ENCODE data around the gene SUCLG2. TPM values are rescaled to one million over a fixed set of nuclear protein-coding genes. Genes with fewer than 3 reads are reported as not detected.

SUCLG2 gene
- total RNA-seq, 5 donors from 2014 or later (not counting 1 experiment from before 2014, with no cell fraction given), result 45.6 to 65.9 (median 49.5) TPM

DNA sequence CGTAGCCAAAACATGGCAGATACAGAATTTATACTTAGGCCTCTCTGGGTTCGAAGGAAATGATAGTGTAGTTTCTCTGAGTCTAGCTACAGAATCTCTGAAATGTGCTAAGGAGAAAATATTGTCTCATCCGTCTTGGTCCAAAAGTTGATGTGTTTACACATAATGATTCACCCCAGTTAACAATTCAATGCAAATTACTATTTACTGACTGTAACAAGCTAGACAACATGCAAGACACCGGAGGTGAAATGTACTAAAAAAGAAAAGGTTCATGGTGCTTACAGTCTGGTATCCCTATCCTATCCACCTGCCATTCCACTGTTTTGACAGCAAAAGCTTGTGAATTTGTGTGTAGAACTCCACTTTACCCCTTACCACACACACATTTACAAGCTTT, 146.8 kb downstream of the SUCLG2 start:
- no peaks in the 10 kb centered on the region for H3K9me3 ChIP-seq
- H3K36me3 ChIP-seq (ENCODE audit: control insufficient read depth in 2 of 2, extremely low read depth in 1 of 2, insufficient read depth in 1 of 2, low read length in 1 of 2), result peaks cover 0 to 33% of the 10 kb centered on the region in 2 donors
- no peaks in the 10 kb centered on the region for H3K9me3 Mint-ChIP-seq
- H3K27me3 ChIP-seq (replicated peaks in 1 of 2; ENCODE audit: control insufficient read depth in 2 of 2, extremely low read depth in 1 of 2, insufficient read depth in 2 of 2, low read length in 1 of 2), result no peaks in the 10 kb centered on the region
- H3K27ac ChIP-seq (ENCODE audit: low read length), result no peak overlapping the region
- H3K27me3 Mint-ChIP-seq, result no peaks in the 10 kb centered on the region
- ChIA-PET POLR2A (interaction anchor here (0.5 to 0.6 kb wide), 3 partner anchors 14 to 310 kb away, joined by 3 to 6 read pairs (median 3); no protein-coding TSS in a partner anchor), CTCF (interaction anchor here (0.6 to 0.7 kb wide), 2 partner anchors 232 to 315 kb away, joined by 3 to 8 read pairs; no protein-coding TSS in a partner anchor)
- H3K27ac Mint-ChIP-seq, result no peak overlapping the region
- DNase-seq (no peak), ATAC-seq (replicated peaks in 1 of 4) (no peak)
- H3K4me1 Mint-ChIP-seq, result no peaks in the 10 kb centered on the region
- 90% methylated on average over 2 of the region's 4 CpGs for whole genome bisulfite sequencing (ENCODE audit: insufficient coverage)
- H3K4me3 Mint-ChIP-seq, result no peak overlapping the region
- H3K4me3 ChIP-seq (ENCODE audit: control insufficient read depth in 1 of 2, extremely low read depth in 1 of 2, low read length in 1 of 2), result no peak overlapping the region
- no peaks in the 10 kb centered on the region for H3K4me1 ChIP-seq (ENCODE audit: control insufficient read depth in 1 of 2, extremely low read depth in 1 of 2, insufficient read depth in 2 of 2, low read length in 2 of 2)
- H3K36me3 Mint-ChIP-seq, result peaks cover 61% of the 10 kb centered on the region

DNA sequence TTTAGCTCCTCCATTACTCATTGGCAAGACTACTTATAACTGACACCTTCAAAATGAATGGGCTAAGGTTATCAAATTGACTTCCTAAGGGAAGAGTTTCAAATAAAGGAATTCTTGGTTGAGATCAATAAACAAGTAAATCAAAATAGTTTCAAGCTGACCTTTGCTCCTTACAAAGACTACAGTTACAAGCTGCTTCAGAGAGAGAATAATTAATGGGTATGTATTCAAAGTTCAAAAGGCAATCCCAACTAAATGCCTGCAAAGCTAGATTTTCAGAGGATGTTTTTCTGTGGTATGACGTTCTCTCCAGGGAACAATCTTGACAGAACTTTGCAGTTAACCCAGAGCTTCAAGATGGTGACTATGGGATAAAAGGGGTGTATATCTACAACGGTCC, 153.7 kb downstream of the SUCLG2 start:
- Mint-ChIP-seq H3K9me3 (no peaks in the 10 kb centered on the region), H3K27ac (no peak overlapping the region), H3K27me3 (no peaks in the 10 kb centered on the region), H3K4me1 (peaks cover 0 to 2% (median 0%) of the 10 kb centered on the region in 3 donors), H3K36me3 (peaks cover 62% of the 10 kb centered on the region), H3K4me3 (no peak overlapping the region)
- ChIA-PET CTCF (interaction anchor here in 1 of 2 donors (0.6 kb wide), 1 partner anchor 28 kb away, joined by 3 read pairs; no protein-coding TSS in a partner anchor), POLR2A (interaction anchor here in 1 of 2 donors (0.5 kb wide), 1 partner anchor 63 kb away, joined by 5 read pairs; no protein-coding TSS in a partner anchor)
- Histone ChIP-seq H3K36me3 (ENCODE audit: control insufficient read depth in 2 of 2, extremely low read depth in 1 of 2, insufficient read depth in 1 of 2, low read length in 1 of 2) (peaks cover 0 to 30% of the 10 kb centered on the region in 2 donors), H3K27ac (ENCODE audit: low read length) (no peak overlapping the region), H3K9me3 (no peaks in the 10 kb centered on the region), H3K4me3 (ENCODE audit: control insufficient read depth in 1 of 2, extremely low read depth in 1 of 2, low read length in 1 of 2) (no peak overlapping the region), H3K27me3 (replicated peaks in 1 of 2; ENCODE audit: control insufficient read depth in 2 of 2, extremely low read depth in 1 of 2, insufficient read depth in 2 of 2, low read length in 1 of 2) (no peaks in the 10 kb centered on the region), H3K4me1 (ENCODE audit: control insufficient read depth in 1 of 2, extremely low read depth in 1 of 2, insufficient read depth in 2 of 2, low read length in 2 of 2) (no peaks in the 10 kb centered on the region)
- no peak for ATAC-seq (replicated peaks in 1 of 4)
- WGBS (ENCODE audit: insufficient coverage), result 100% methylated on average over 2 of the region's 2 CpGs
- DNase-seq, result no peak

DNA sequence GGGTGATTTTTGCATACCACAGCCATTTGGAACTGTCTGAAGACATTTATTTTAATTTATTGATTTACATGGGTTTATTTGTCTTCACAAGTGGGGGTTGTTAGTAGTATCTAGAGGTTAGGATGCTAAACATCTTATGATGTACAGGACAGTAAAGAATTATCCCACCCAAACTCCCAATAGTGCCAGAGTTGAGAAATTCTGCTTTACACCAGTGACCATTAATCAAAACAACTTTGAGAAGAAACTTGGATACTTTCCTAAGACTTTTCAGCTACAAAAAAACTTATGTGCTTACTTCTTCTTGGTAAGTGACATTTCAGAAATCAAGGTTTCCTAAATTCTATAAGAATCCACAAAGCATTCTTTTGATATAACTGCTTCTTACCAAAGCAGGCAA, 156.7 kb downstream of the SUCLG2 start:
- ChIA-PET POLR2A (no interaction called here), CTCF (no interaction called here)
- Mint-ChIP-seq H3K4me1 (peaks cover 0 to 2% (median 0%) of the 10 kb centered on the region in 3 donors), H3K27ac (no peak overlapping the region), H3K36me3 (peaks cover 69% of the 10 kb centered on the region), H3K27me3 (no peaks in the 10 kb centered on the region), H3K9me3 (no peaks in the 10 kb centered on the region), H3K4me3 (no peak overlapping the region)
- Histone ChIP-seq H3K27me3 (replicated peaks in 1 of 2; ENCODE audit: control insufficient read depth in 2 of 2, extremely low read depth in 1 of 2, insufficient read depth in 2 of 2, low read length in 1 of 2) (no peaks in the 10 kb centered on the region), H3K4me3 (ENCODE audit: control insufficient read depth in 1 of 2, extremely low read depth in 1 of 2, low read length in 1 of 2) (no peak overlapping the region), H3K4me1 (ENCODE audit: control insufficient read depth in 1 of 2, extremely low read depth in 1 of 2, insufficient read depth in 2 of 2, low read length in 2 of 2) (no peaks in the 10 kb centered on the region), H3K36me3 (ENCODE audit: control insufficient read depth in 2 of 2, extremely low read depth in 1 of 2, insufficient read depth in 1 of 2, low read length in 1 of 2) (peaks cover 0 to 25% of the 10 kb centered on the region in 2 donors), H3K27ac (ENCODE audit: low read length) (no peak overlapping the region), H3K9me3 (no peaks in the 10 kb centered on the region)
- no peak for DNase-seq
- no peak for ATAC-seq (replicated peaks in 1 of 4)

DNA sequence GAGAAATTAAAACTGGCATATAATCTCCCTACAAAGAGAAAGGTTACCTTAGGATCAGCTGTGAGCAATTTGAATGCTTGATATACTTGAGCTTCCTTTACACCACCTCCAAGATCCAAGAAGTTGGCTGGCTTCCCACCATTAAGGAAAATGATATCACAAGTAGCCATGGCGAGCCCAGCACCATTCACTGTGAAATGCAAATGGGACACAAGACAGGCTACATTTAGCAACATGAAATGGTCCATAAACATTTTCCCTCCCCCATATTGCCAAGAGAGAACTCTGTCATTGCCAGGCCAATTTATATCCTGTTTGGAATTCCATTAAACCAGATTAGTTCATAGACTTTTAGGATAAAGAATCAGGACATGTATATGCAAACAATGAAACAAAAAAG, 158.7 kb downstream of the SUCLG2 start:
- Histone ChIP-seq H3K9me3 (no peaks in the 10 kb centered on the region), H3K27ac (ENCODE audit: low read length) (no peak overlapping the region), H3K36me3 (ENCODE audit: control insufficient read depth in 2 of 2, extremely low read depth in 1 of 2, insufficient read depth in 1 of 2, low read length in 1 of 2) (peaks cover 0 to 16% of the 10 kb centered on the region in 2 donors), H3K27me3 (replicated peaks in 1 of 2; ENCODE audit: control insufficient read depth in 2 of 2, extremely low read depth in 1 of 2, insufficient read depth in 2 of 2, low read length in 1 of 2) (no peaks in the 10 kb centered on the region), H3K4me3 (ENCODE audit: control insufficient read depth in 1 of 2, extremely low read depth in 1 of 2, low read length in 1 of 2) (no peak overlapping the region), H3K4me1 (ENCODE audit: control insufficient read depth in 1 of 2, extremely low read depth in 1 of 2, insufficient read depth in 2 of 2, low read length in 2 of 2) (no peaks in the 10 kb centered on the region)
- ATAC-seq (replicated peaks in 1 of 4) (no peak), DNase-seq (no peak)
- CTCF ChIA-PET, result no interaction called here
- 100% methylated on average over 1 of the region's 1 CpG for WGBS (ENCODE audit: insufficient coverage)
- Mint-ChIP-seq H3K4me1 (peaks cover 0 to 4% (median under 1%) of the 10 kb centered on the region in 3 donors), H3K9me3 (no peaks in the 10 kb centered on the region), H3K36me3 (peaks cover 69% of the 10 kb centered on the region), H3K27ac (no peak overlapping the region), H3K27me3 (no peaks in the 10 kb centered on the region), H3K4me3 (no peak overlapping the region)
- POLR2A ChIA-PET, result no interaction called here

DNA sequence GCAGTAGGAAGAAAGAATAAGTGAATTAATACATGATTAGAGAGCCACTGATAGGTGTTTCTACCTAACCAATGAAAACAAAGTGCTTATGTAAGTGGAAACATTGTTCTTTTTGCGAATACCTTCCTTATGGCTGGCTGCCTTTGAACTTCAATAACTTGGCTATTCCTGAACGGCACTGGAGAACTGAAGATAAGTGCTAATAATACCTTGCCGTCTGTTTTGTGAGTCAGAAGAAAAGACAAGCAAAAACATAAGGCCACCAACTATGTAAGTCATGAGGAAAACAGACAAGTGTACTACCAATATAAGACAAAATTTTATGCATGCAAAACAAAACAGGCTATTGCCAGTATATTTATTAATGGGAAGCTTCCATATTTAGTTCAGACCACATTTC, 160.6 kb downstream of the SUCLG2 start:
- ChIA-PET POLR2A (interaction anchor here in 1 of 2 donors (0.7 kb wide), 1 partner anchor 14 kb away, joined by 3 read pairs; no protein-coding TSS in a partner anchor), CTCF (no interaction called here)
- H3K4me3 ChIP-seq (ENCODE audit: control insufficient read depth in 1 of 2, extremely low read depth in 1 of 2, low read length in 1 of 2), result no peak overlapping the region
- H3K27me3 ChIP-seq (replicated peaks in 1 of 2; ENCODE audit: control insufficient read depth in 2 of 2, extremely low read depth in 1 of 2, insufficient read depth in 2 of 2, low read length in 1 of 2), result no peaks in the 10 kb centered on the region
- no peaks in the 10 kb centered on the region for H3K27me3 Mint-ChIP-seq
- no peak overlapping the region for H3K4me3 Mint-ChIP-seq
- H3K36me3 Mint-ChIP-seq, result peaks cover 68% of the 10 kb centered on the region
- H3K4me1 ChIP-seq (ENCODE audit: control insufficient read depth in 1 of 2, extremely low read depth in 1 of 2, insufficient read depth in 2 of 2, low read length in 2 of 2), result no peaks in the 10 kb centered on the region
- no peaks in the 10 kb centered on the region for H3K9me3 ChIP-seq
- WGBS (ENCODE audit: insufficient coverage), result no CpG with 5 or more reads among the region's 3 CpGs
- DNase-seq (no peak), ATAC-seq (replicated peaks in 1 of 4) (no peak)
- peaks cover 0 to 10% of the 10 kb centered on the region in 2 donors for H3K36me3 ChIP-seq (ENCODE audit: control insufficient read depth in 2 of 2, extremely low read depth in 1 of 2, insufficient read depth in 1 of 2, low read length in 1 of 2)
- no peak overlapping the region for H3K27ac ChIP-seq (ENCODE audit: low read length)
- no peaks in the 10 kb centered on the region for H3K9me3 Mint-ChIP-seq
- peaks cover 3 to 23% (median 5%) of the 10 kb centered on the region in 3 donors for H3K4me1 Mint-ChIP-seq
- H3K27ac Mint-ChIP-seq, result no peak overlapping the region

DNA sequence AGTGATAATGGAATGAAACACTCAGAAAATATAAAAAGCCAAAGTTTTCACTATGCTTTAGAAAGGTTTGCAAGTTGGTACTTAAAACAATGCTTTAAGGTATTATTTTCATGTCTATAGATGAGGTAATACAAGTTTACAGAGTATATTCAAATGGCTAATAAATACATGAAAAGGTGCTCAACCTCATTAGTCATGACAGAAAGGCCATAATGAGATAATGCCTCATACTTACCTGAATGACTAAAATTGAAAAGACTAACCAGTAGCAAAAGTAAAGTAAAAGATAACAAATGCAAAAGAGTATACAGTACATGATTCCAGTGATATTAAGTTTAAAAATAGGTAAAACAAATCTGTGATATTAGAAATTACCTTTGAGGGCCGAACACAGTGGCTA, 163.8 kb downstream of the SUCLG2 start:
- Histone ChIP-seq H3K27ac (ENCODE audit: low read length) (no peak overlapping the region), H3K27me3 (replicated peaks in 1 of 2; ENCODE audit: control insufficient read depth in 2 of 2, extremely low read depth in 1 of 2, insufficient read depth in 2 of 2, low read length in 1 of 2) (no peaks in the 10 kb centered on the region), H3K4me1 (ENCODE audit: control insufficient read depth in 1 of 2, extremely low read depth in 1 of 2, insufficient read depth in 2 of 2, low read length in 2 of 2) (no peaks in the 10 kb centered on the region), H3K36me3 (ENCODE audit: control insufficient read depth in 2 of 2, extremely low read depth in 1 of 2, insufficient read depth in 1 of 2, low read length in 1 of 2) (peaks cover 0 to 6% of the 10 kb centered on the region in 2 donors), H3K9me3 (no peaks in the 10 kb centered on the region), H3K4me3 (ENCODE audit: control insufficient read depth in 1 of 2, extremely low read depth in 1 of 2, low read length in 1 of 2) (no peak overlapping the region)
- CTCF ChIA-PET, result no interaction called here
- Mint-ChIP-seq H3K36me3 (peaks cover 68% of the 10 kb centered on the region), H3K4me3 (no peak overlapping the region), H3K27ac (peak overlapping the region in 1 of 2 donors; percentile 53), H3K4me1 (peaks cover 5 to 26% (median 5%) of the 10 kb centered on the region in 3 donors), H3K27me3 (no peaks in the 10 kb centered on the region), H3K9me3 (no peaks in the 10 kb centered on the region)
- DNase-seq (no peak), ATAC-seq (replicated peaks in 1 of 4) (no peak)
- no CpG with 5 or more reads among the region's 1 CpG for WGBS (ENCODE audit: insufficient coverage)
- POLR2A ChIA-PET, result interaction anchor here in 1 of 2 donors (0.7 kb wide), 1 partner anchor 1436 kb away, joined by 12 read pairs; no protein-coding TSS in a partner anchor
